HG03378 (cell line): Measurements from ENCODE around the gene MUC5B.
"Not testable (repeated sequence)": the region's sequence is repeated elsewhere in the genome, so short reads cannot be mapped to it uniquely, and the experiment has no call there.

Experiments used
- ATAC-seq: cut with Tn5 transposase; IDR thresholded peaks from one replicate; pipeline ENCODE4 v1.9.1; 2021; ENCODE audit warnings: mild to moderate bottlenecking, moderate library complexity; ENCODE audit not compliant: unreplicated experiment

The MUC5B gene

DNA sequence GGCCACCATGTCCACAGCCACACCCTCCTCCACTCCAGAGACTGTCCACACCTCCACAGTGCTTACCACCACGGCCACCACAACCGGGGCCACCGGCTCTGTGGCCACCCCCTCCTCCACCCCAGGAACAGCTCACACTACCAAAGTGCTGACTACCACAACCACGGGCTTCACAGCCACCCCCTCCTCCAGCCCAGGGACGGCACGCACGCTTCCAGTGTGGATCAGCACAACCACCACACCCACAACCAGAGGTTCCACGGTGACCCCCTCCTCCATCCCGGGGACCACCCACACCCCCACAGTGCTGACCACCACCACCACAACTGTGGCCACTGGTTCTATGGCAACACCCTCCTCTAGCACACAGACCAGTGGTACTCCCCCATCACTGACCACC is 21.7 kb downstream of the MUC5B start:
- not testable (repeated sequence) for ATAC-seq

DNA sequence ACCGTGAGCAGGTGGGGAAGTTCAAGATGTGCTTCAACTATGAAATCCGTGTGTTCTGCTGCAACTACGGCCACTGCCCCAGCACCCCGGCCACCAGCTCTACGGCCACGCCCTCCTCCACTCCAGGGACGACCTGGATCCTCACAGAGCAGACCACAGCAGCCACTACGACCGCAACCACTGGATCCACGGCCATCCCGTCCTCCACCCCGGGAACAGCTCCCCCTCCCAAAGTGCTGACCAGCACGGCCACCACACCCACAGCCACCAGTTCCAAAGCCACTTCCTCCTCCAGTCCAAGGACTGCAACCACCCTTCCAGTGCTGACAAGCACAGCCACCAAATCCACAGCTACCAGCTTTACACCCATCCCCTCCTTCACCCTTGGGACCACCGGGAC is 22.9 kb downstream of the MUC5B start:
- not testable (repeated sequence) for ATAC-seq

DNA sequence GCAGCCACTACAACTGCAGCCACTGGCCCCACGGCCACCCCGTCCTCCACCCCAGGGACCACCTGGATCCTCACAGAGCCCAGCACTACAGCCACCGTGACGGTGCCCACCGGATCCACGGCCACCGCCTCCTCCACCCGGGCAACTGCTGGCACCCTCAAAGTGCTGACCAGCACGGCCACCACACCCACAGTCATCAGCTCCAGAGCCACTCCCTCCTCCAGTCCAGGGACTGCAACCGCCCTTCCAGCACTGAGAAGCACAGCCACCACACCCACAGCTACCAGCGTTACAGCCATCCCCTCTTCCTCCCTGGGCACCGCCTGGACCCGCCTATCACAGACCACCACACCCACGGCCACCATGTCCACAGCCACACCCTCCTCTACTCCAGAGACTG is 23.4 kb downstream of the MUC5B start:
- not testable (repeated sequence) for ATAC-seq

DNA sequence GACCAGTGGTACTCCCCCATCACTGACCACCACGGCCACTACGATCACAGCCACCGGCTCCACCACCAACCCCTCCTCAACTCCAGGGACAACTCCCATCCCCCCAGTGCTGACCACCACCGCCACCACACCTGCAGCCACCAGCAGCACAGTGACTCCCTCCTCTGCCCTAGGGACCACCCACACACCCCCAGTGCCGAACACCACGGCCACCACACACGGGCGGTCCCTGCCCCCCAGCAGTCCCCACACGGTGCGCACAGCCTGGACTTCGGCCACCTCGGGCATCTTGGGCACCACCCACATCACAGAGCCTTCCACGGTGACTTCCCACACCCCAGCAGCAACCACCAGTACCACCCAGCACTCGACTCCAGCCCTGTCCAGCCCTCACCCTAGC is 24.2 kb downstream of the MUC5B start:
- not testable (repeated sequence) for ATAC-seq

- not testable (repeated sequence) for ATAC-seq
Observed at GRCh38 chr11:1248951-1249350, 26.1 kb downstream of the MUC5B start.

DNA sequence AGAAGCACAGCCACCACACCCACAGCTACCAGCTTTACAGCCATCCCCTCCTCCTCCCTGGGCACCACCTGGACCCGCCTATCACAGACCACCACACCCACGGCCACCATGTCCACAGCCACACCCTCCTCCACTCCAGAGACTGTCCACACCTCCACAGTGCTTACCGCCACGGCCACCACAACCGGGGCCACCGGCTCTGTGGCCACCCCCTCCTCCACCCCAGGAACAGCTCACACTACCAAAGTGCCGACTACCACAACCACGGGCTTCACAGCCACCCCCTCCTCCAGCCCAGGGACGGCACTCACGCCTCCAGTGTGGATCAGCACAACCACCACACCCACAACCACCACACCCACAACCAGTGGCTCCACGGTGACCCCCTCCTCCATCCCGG is 27.5 kb downstream of the MUC5B start:
- not testable (repeated sequence) for ATAC-seq

GRCh38 chr11:1251236-1251770 is 28.4 kb downstream of the MUC5B start:
- ATAC-seq, result no peak

DNA sequence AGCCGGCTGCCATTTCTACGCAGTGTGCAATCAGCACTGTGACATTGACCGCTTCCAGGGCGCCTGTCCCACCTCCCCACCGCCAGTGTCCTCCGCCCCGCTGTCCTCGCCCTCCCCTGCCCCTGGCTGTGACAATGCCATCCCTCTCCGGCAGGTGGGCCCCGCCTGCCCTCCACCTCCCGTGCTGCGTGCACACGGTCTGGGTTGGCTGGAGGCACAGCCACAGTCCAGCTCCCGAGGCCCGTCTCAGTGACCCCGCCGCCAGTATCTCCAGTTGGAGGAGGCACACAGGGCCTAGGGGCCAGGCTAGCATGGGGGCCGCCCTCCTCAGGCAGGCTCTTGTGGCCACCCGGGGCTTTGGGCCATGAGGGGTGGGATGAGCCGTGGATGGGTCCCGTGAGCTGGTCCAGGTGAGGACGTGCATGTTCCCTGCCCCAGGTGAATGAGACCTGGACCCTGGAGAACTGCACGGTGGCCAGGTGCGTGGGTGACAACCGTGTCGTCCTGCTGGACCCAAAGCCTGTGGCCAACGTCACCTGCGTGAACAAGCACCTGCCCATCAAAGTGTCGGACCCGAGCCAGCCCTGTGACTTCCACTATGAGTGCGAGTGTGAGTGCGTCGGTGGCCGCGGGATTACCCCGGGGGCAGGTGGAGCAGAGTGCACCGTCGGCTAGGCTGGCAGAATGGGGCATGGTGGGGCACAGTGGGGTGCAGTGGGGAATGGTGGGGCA is 29.7 kb downstream of the MUC5B start:
- no peak for ATAC-seq

DNA sequence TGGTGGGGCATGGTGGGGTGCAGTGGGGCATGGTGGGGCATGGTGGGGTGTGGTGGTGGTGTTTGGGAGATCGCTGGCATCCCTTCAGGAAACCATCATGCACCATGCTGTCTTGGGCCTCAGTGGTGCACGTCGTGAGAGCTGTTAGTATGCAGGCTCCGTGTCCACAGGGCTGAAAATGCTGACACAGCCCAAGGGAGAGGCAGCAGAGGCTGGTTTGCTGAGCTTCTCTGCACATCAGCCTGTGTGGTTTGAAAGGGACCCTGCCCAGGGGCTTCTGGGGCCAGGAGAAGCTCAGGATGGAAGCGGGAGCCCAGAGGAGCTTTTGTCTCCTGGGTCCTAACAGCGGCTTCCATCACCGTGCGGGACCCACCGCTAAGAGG is 30.2 kb downstream of the MUC5B start:
- ATAC-seq, result no peak

DNA sequence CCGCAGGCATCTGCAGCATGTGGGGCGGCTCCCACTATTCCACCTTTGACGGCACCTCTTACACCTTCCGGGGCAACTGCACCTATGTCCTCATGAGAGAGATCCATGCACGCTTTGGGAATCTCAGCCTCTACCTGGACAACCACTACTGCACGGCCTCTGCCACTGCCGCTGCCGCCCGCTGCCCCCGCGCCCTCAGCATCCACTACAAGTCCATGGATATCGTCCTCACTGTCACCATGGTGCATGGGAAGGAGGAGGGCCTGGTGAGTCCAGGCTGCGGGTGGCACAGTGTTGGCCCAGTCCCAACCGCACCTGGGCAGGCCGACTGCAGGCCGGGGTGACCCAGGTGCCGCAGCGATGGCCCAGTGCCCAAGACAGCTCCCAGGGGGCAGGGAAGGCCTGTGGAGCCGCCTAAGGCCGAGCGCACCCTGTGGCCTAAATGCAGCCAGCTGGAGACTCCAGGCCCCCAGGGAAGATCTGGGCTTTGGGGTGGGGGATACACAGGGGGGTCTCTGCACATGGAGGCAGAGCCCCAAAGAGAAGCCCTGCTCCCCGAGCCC is 31.3 kb downstream of the MUC5B start:
- no peak for ATAC-seq

GRCh38 chr11:1254733-1255132 is 31.9 kb downstream of the MUC5B start:
- ATAC-seq, result no peak

GRCh38 chr11:1255151-1255550 is 32.3 kb downstream of the MUC5B start:
- no peak for ATAC-seq

DNA sequence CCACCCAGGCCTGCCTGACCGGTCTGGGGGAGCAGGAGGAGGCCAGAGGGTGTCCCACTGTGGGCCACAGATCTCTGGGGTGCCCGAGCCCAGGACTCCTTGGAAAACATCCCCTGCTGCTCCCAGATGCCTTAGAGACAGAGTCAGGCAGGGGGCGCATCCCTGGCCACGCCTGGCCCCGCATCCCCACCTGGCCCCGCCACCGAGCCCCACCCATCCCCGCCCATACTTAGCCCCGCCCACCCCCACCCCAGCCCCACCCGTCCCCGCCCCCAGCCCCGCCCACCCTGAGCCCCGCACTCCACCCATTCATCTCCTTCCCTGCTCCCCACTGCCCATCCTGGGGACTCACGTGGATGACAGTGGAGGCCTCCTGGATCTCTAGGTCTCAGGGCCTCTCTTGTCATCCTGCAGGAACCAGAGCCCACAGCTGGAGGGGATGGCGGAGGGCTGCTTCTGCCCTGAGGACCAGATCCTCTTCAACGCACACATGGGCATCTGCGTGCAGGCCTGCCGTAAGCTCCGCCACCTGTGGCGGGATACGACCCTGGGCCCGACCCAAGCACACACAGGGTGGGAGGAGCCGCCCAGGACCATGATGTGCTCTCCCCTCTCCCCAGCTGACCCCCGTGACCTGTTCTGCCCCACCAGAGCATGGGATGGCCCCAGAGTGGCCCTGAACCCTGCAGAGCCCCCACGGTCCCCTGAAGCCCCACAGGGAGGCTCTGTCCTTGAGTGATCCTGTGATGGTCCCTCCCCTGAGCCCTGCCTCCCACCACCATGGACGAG is 33.6 kb downstream of the MUC5B start:
- no peak for ATAC-seq

GRCh38 chr11:1257366-1257765 is 34.5 kb downstream of the MUC5B start:
- no peak for ATAC-seq

- no peak for ATAC-seq
Observed at GRCh38 chr11:1257916-1258315, 35.0 kb downstream of the MUC5B start.

DNA sequence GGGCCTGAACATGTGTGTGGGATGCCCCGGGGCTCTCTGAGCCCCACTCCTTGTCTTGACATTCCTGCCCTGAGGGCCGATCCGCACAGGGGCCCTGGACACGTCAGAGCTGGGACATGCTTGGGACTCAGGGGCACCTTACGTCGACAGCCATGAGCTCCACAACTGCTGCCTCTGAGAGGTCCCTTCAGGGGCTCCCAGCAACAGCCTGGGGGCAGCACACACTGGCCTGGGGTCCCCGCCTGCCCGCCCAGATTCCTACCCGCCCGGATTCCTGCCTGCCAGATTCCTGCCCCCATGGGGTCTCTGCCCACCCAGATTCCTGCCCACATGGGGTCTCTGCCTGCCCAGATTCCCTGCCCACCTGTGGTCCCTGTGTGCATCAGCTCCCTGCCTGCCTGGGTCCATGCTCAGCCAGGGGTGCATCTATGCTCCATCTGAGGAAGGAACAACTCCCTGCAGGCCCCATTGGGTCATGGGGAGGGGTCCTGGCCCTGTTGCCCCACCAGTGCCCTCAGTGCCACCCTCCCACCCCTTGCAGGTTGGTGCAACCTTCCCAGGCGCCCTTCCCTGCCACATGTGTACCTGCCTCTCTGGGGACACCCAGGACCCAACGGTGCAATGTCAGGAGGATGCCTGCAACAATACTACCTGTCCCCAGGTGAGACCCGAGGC is 35.7 kb downstream of the MUC5B start:
- ATAC-seq, result no peak

DNA sequence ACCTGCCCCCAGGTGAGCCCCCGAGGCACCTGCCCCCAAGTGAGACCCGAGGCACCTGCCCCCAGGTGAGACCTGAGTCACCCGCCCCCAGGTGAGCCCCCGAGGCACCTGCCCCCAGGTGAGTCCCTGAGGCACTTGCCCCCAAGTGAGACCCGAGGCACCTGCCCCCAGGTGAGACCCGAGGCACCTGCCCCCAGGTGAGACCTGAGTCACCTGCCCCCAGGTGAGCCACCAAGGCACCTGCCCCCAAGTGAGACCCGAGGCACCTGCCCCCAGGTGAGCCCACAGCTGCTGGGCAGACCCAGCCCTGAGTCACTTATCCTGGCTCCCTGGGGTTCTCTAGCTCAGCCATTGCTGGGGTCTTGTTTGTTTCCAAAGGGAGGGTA is 36.2 kb downstream of the MUC5B start:
- no peak for ATAC-seq

DNA sequence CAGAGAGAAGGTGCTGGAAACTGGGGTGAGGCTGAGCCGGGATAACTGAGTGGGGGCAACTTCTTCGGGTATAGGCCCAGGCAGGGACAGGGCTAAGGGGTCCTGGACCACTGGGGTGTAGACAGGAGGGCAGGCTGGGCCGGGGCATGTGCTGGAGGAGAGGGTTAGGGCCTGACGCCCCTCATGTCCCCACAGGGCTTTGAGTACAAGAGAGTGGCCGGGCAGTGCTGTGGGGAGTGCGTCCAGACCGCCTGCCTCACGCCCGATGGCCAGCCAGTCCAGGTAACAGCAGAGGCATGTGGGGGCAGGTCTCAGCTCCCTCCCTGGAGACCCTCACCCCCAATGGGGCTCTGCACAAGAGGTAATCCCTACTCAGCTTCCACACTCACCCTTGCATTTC is 36.7 kb downstream of the MUC5B start:
- no peak for ATAC-seq

- no peak for ATAC-seq
Observed at GRCh38 chr11:1260023-1260501, 37.2 kb downstream of the MUC5B start.

DNA sequence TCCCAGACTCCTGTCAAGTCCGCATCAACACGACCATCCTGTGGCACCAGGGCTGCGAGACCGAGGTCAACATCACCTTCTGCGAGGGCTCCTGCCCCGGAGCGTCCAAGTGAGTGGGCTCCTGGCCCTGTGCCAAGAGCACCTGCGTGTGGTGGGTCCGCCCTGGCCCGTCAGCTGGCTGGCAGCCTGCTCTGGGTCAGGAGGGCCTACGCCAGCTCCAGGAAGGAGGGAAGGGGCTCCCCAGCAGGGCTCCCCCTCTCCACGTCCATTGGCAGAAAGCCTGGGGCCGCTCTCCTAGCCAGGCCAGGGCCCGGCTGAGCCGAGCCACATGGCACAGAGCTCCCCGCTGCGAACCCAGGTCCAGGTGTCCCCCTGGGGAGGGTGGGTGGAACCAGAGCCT is 37.8 kb downstream of the MUC5B start:
- ATAC-seq, result no peak
